Common myeloid progenitor, CD34-positive (primary cell): Measurements from ENCODE around the gene TRMU.

ENCODE experiments used
- CTCF ChIA-PET: fragments of 350-600 bp; sonication (Branson Sonifier 250); formaldehyde crosslinking; loops from one replicate; lab custom pipeline; 2021; ENCODE audit warnings: antibody characterized with exemption; lab: Charles Lee
- POLR2A ChIA-PET: fragments of 350-600 bp; sonication (Branson Sonifier 250); formaldehyde crosslinking; loops from one replicate; lab custom pipeline; 2021; ENCODE audit warnings: antibody characterized with exemption; lab: Charles Lee
- DNase-seq, 3 donors: peaks; one replicate each; pipeline versions ENCODE4 v3.0.0 to v3.0.0-alpha.2; 2013
- H3K27ac ChIP-seq, 2 experiments: 1 replicate in 1 of 2; 2 replicates in 1 of 2; pipeline ENCODE4 v1.7.0; 2013; ENCODE audit warnings: inconsistent platforms in 2 of 2, low read length in 2 of 2, mild to moderate bottlenecking in 2 of 2, low read depth in 1 of 2, moderate library complexity in 1 of 2; ENCODE audit not compliant: severe bottlenecking in 2 of 2, insufficient read depth in 1 of 2, poor library complexity in 1 of 2
- H3K27me3 ChIP-seq, 5 experiments: replicated peaks in 2 of 5; 1 replicate in 3 of 5; 2 replicates in 2 of 5; pipeline versions ENCODE4 v1.6.1 to v1.7.0; 2013; ENCODE audit warnings: low read length in 4 of 5, mild to moderate bottlenecking in 2 of 5, moderate library complexity in 2 of 5, inconsistent platforms in 1 of 5; ENCODE audit not compliant: insufficient read depth in 5 of 5, control insufficient read depth in 4 of 5
- H3K36me3 ChIP-seq, 4 experiments: 1 replicate in 2 of 4; 2 replicates in 2 of 4; pipeline versions ENCODE4 v1.6.1 to v1.7.0; 2013; ENCODE audit warnings: low read length in 3 of 4, control low read depth in 1 of 4, mild to moderate bottlenecking in 1 of 4; ENCODE audit not compliant: control insufficient read depth in 4 of 4, insufficient read depth in 4 of 4
- H3K4me1 ChIP-seq, 4 experiments: 1 replicate in 3 of 4; 2 replicates in 1 of 4; pipeline versions ENCODE4 v1.6.1 to v1.7.1; 2013; ENCODE audit warnings: low read length in 3 of 4, mild to moderate bottlenecking in 3 of 4, control low read depth in 1 of 4, inconsistent platforms in 1 of 4, moderate library complexity in 1 of 4; ENCODE audit not compliant: control insufficient read depth in 4 of 4, insufficient read depth in 4 of 4; ENCODE audit errors: control extremely low read depth in 1 of 4
- H3K4me3 ChIP-seq, 7 experiments: 1 replicate in 4 of 7; 2 replicates in 3 of 7; pipeline versions ENCODE4 v1.5.1 to v1.7.0; 2013; ENCODE audit warnings: mild to moderate bottlenecking in 7 of 7, low read length in 6 of 7, moderate library complexity in 6 of 7, inconsistent platforms in 2 of 7, low read depth in 2 of 7, control low read depth in 1 of 7; ENCODE audit not compliant: insufficient read depth in 4 of 7, control insufficient read depth in 1 of 7; ENCODE audit errors: extremely low read depth in 1 of 7
- H3K9me3 ChIP-seq, 5 experiments: 1 replicate in 4 of 5; 2 replicates in 1 of 5; pipeline versions ENCODE4 v1.6.1 to v1.7.1; 2013; ENCODE audit warnings: low read length in 4 of 5, mild to moderate bottlenecking in 2 of 5, inconsistent platforms in 1 of 5, low read depth in 1 of 5, moderate library complexity in 1 of 5; ENCODE audit not compliant: control insufficient read depth in 4 of 5, insufficient read depth in 2 of 5; ENCODE audit errors: control extremely low read depth in 1 of 5
- WGBS: methylation state at CpG from one replicate; pipeline ENCODE4 v1.1.5; 2013; ENCODE audit not compliant: insufficient coverage; 5-methylcytosine and 5-hydroxymethylcytosine counted together

TRMU gene

GRCh38 chr22:46289244-46289891 is 46.1 kb upstream of the TRMU start:
- POLR2A ChIA-PET, result interaction anchor here (0.6 to 1.5 kb wide), 2 partner anchors 22 to 68 kb away, joined by 3 to 5 read pairs; partner anchors contain the start of gene TTC38
- WGBS, result 97% methylated on average over 33 of the region's 33 CpGs
- Histone ChIP-seq H3K4me1 (peaks cover 3 to 57% (median 36%) of the 10 kb centered on the region in 4 experiments), H3K27me3 (no peaks in the 10 kb centered on the region), H3K27ac (no peak overlapping the region), H3K4me3 (no peak overlapping the region), H3K36me3 (peaks cover 3 to 43% (median 22%) of the 10 kb centered on the region in 4 experiments), H3K9me3 (peaks cover 0 to 3% (median 0%) of the 10 kb centered on the region in 5 experiments)
- DNase-seq, result no peak
- CTCF ChIA-PET, result interaction anchor here (0.8 to 2.2 kb wide), 4 partner anchors 20 to 167 kb away, joined by 3 to 9 read pairs (median 4); partner anchors contain the start of gene CDPF1

- Histone ChIP-seq H3K36me3 (peaks cover 0 to 37% (median 16%) of the 10 kb centered on the region in 4 experiments), H3K4me1 (peaks cover 3 to 60% (median 39%) of the 10 kb centered on the region in 4 experiments), H3K9me3 (peaks cover 0 to 3% (median 0%) of the 10 kb centered on the region in 5 experiments), H3K27me3 (no peaks in the 10 kb centered on the region), H3K27ac (no peak overlapping the region), H3K4me3 (no peak overlapping the region)
- POLR2A ChIA-PET, result no interaction called here
- 95% methylated on average over 14 of the region's 17 CpGs for WGBS
- no peak for DNase-seq
- CTCF ChIA-PET, result interaction anchor here (1.0 to 1.8 kb wide), 2 partner anchors 23 to 27 kb away, joined by 3 to 4 read pairs; partner anchors contain the start of gene PKDREJ
Measured at GRCh38 chr22:46290121-46290842, 45.2 kb upstream of the TRMU start.

GRCh38 chr22:46290843-46291785 is 44.4 kb upstream of the TRMU start:
- Histone ChIP-seq H3K4me3 (no peak overlapping the region), H3K9me3 (peaks cover 0 to 3% (median 0%) of the 10 kb centered on the region in 5 experiments), H3K4me1 (peaks cover 3 to 69% (median 47%) of the 10 kb centered on the region in 4 experiments), H3K27ac (no peak overlapping the region), H3K36me3 (peaks cover 0 to 33% (median 14%) of the 10 kb centered on the region in 4 experiments), H3K27me3 (no peaks in the 10 kb centered on the region)
- CTCF ChIA-PET, result interaction anchor here (1.0 to 1.8 kb wide), 2 partner anchors 22 to 28 kb away, joined by 3 to 4 read pairs; partner anchors contain the start of gene PKDREJ
- 99% methylated on average over 11 of the region's 23 CpGs for WGBS
- POLR2A ChIA-PET, result no interaction called here
- no peak for DNase-seq

- peaks cover 3 to 70% (median 51%) of the 10 kb centered on the region in 4 experiments for H3K4me1 ChIP-seq
- ChIA-PET POLR2A (no interaction called here), CTCF (no interaction called here)
- H3K27ac ChIP-seq, result no peak overlapping the region
- DNase-seq, result no peak
- peaks cover 0 to 25% (median 11%) of the 10 kb centered on the region in 4 experiments for H3K36me3 ChIP-seq
- H3K9me3 ChIP-seq, result peaks cover 0 to 3% (median 0%) of the 10 kb centered on the region in 5 experiments
- no peaks in the 10 kb centered on the region for H3K27me3 ChIP-seq
- WGBS, result 100% methylated on average over 3 of the region's 3 CpGs
- no peak overlapping the region for H3K4me3 ChIP-seq
Measured at GRCh38 chr22:46292173-46292572, 43.3 kb upstream of the TRMU start.

- CTCF ChIA-PET, result no interaction called here
- peaks cover 4 to 70% (median 50%) of the 10 kb centered on the region in 4 experiments for H3K4me1 ChIP-seq
- no peak overlapping the region for H3K4me3 ChIP-seq
- WGBS, result 92% methylated on average over 14 of the region's 14 CpGs
- peaks cover 0 to 22% (median 11%) of the 10 kb centered on the region in 4 experiments for H3K36me3 ChIP-seq
- peaks cover 0 to 3% (median 0%) of the 10 kb centered on the region in 5 experiments for H3K9me3 ChIP-seq
- H3K27me3 ChIP-seq, result no peaks in the 10 kb centered on the region
- no peak for DNase-seq
- no peak overlapping the region for H3K27ac ChIP-seq
- POLR2A ChIA-PET, result no interaction called here
Measured at GRCh38 chr22:46292732-46293131, 42.8 kb upstream of the TRMU start.

- Histone ChIP-seq H3K9me3 (peaks cover 0 to 3% (median 0%) of the 10 kb centered on the region in 5 experiments), H3K36me3 (peaks cover 0 to 25% (median 11%) of the 10 kb centered on the region in 4 experiments), H3K27me3 (no peaks in the 10 kb centered on the region), H3K4me3 (peak overlapping the region in 1 of 7 experiments; percentile 19), H3K4me1 (peaks cover 5 to 64% (median 41%) of the 10 kb centered on the region in 4 experiments), H3K27ac (no peak overlapping the region)
- WGBS, result 41% methylated on average over 10 of the region's 11 CpGs
- peak; percentile 54 to 86 (median 84) for DNase-seq
- ChIA-PET POLR2A (interaction anchor here (0.7 kb wide), 1 partner anchor 28 kb away, joined by 7 read pairs; no protein-coding TSS in a partner anchor), CTCF (interaction anchor here (0.6 to 0.9 kb wide), 4 partner anchors 13 to 255 kb away, joined by 3 to 4 read pairs (median 3); partner anchors contain the start of gene PKDREJ)
Measured at GRCh38 chr22:46293577-46294260, 41.8 kb upstream of the TRMU start.
